NK-92 (cell line): ENCODE results near the gene SIRPA.

ENCODE experiments used
- DNase-seq: peaks from one replicate; lab custom pipeline; 2025; ENCODE audit not compliant: unreplicated experiment; lab: John Stamatoyannopoulos, UW

Gene SIRPA

DNA sequence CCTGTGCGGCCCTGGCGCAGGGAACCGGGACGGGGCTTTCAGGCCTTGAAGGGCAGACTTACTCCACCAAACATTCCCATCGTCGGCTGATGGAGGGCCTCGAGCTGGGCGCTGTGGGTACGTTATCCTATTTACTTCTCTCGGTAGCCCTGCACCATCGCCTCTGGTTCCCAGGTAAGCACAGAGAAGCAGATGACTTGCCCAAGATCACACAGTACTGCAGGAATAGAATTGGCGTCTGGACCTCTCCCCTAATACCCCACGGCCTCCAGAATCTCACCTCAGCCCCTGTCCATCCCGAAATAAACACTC lies 52.3 kb downstream of the SIRPA start:
- no peak for DNase-seq

DNA sequence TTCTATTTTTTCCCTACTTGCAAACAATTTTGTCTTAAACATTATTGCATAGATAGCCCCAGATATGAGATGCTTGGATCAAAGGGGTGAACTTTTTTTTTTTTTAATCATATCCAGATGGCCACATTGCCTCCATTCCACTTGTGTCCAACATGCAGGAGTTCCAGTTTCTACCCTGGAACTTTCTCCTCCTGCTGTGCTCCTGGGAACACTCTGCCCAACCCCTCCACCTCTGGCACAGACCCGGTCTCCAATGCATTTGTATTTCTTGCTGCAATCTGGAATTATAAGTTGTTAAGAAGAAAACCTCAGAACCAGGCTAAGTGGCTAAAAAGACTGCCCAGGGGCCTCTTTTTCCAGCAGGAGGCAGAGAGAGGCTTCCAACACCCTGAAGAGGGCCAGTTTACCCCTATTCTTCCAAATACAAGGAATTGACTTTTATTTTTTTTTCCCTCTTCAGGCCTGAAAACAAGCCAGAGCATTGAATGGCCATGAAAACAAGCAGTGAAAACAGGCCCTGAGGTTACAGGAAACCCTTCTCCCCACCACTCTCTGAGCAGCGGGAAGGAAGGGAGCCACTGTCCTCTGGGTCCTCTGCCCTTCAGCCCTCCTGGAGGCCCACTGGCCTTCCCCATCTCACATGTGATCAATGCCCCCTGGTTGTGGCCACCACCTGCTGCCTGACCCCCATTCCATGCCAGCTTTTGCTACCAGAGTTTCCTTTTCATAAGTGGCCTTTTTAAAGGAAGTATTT lies 54.3 kb downstream of the SIRPA start:
- no peak for DNase-seq

DNA sequence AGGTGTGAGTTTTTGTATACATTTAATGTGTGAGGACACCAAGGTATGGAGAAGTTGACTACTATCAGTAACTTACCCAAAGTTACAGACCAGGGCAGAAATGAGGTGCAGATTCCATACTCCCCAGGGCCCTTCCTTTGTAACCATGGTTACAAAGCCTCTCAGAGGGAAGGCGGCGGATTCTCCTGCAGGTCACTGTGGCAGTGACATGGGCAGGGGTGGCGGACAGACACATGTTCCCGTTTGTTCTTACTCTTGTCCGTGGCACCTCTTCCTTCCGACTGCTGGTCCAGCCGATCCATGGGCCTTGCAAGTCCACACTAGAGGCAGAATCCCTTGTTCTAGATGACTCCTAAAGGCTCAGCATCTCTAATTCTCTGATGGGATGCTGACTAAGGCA lies 55.6 kb downstream of the SIRPA start:
- no peak for DNase-seq

DNA sequence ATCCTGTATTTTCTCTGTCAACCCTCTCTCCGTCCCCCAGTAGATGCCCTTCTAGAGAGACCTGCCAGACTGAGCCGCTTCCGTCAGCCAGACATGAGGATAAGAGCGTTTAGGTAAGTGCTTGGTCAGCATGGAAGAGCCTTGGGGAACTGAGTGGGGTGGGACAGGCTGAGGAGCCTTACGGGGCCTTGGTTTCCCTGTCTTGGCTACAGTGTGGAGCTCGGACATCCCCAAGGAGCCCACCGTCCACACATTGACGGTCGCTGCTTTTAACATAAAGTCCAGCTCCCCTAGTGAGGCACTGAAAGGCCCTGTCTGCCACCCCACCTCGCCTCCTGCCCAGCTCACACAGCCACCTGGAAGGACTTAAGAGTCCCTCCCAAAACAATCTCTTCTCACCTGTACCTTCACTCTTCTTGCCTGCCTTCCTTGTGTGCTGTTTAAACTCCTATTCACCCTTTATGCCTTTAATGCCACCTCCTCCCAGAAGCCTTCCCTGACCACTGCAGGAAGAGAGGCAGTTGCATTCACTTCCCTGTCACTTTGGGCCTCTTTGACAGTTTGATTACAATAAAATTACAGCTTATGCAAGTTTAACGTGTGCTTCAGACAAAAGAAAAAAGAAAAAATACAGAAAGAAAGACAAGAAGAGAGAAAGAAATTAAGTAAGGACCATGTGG lies 56.4 kb downstream of the SIRPA start:
- DNase-seq = no peak

DNA sequence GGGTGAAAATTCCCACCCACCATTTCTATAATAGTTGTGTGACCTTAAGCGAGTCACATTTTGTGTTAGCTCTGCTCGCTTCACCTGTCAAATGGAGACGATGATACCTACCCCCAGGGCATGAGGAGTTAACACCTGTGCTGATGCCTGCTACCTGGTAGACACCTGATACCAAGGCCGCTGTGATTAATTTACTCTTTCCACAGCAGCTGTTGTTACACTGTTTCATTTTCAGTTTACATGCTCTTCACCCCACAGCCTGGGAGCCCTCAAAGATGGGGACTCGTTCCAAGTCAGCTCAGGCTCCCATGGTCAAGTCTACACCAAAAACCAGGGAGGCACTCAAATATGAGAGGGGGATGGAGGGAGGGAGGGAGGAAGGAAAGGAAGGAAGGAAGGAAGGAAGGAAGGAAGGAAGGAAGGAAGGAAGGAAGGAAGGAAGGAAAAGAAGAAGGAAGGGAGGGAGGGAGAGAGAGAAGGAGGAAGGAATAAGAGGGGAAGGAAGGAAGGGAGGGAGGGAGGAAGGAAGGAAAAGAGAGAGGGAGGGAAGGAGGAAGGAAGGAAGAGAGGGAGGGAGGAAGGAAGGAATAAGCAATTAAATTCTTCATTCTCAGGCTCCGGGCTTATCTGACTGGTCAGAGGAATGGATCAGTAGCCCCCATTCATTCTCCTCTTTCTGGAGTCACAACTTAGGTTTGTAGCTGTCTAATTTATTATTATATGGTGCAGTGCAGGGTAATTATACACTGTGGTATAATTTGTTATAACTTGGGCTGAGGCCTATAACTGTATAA lies 57.7 kb downstream of the SIRPA start:
- no peak for DNase-seq

DNA sequence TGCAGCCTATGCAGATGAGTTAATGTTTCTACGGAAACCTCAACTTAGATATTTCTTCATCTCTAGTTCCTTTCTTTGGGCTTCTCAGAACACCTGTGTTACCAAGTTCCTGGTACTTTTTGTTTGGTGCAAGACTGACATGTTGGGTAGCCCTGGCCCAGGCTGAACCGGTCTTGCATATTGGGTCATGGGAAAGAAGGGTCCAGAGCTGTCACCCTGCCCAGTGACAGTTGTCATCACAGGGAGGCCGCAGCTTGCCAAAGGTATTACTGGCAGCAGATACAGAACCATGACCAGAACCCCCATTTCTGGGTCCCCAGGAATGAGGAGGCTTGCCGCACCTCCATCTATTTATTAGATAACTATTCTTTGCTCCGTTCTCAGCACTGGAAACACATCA lies 58.4 kb downstream of the SIRPA start:
- DNase-seq = no peak

DNA sequence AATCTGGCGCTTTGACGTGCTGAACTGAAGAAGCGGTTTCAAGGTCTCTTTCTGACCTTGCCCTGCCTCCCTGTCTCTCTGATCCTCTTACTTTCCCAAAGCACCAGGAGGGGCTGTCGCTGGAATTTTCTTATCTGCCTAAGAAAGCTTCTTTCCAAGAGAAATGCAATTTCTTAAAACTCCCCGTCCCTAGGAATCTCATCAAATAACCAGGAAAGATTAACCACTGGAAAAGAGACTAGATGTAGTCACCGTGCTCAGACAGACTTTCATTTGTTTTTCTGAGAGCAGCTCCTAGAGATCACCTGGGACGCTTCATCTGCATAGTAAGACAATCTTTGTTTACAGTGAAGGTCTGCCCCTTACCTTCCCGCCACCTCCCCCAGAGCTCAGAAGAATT lies 60.0 kb downstream of the SIRPA start:
- DNase-seq = no peak

DNA sequence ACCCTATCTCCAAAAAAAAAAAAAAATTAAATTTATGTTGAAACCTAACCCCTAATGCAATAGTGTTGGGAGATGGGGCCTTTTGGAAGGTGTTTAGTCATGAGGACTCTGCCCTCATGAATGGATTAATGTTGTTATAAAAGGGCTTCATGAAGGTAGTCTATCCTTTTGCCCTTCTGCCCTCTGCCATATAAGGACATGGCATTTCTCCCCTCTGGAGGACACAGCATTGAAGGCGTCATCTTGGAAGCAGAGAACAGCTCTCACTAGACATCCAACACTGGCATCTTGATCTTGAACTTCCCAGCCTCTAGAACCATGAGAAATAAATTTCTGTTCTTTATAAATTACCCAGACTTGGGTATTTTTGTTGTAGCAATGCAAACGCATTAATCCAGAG lies 63.2 kb downstream of the SIRPA start:
- DNase-seq = no peak

DNA sequence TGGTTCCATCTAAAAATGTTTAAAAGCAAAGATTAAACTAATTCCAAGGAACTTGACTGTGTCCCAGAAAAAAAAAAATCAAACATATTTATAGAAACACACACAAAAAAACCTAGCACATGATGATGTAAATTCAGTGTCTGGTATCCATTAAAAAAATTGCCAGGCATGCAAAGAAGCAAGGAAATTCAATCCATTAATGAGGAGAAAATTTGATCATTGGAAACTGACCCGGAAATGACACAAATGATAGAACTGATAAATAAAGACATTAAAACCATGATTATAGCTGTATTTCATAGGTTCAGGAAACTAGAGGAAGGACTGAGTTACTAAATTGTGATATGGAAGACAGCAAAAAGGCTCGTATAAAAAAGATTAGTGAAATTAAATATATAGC lies 63.9 kb downstream of the SIRPA start:
- DNase-seq = no peak

DNA sequence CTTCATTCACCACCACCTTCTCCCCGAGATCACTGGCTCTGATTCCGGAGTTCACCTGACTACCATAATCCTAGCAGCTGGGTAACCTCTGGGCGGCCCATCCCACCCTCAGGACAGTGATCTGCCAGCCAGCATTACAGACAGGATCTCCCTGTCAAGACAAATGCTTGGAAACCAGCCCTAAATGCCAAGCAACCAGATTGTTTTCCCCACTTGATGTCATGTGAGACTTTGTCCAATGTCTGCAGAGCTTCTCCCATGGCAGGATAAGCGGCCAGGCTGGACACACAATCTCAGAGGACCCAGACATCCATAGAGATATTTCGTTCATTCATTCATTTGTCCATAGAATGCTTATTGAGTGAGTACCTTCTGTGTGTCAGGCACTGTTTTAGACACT lies 66.2 kb downstream of the SIRPA start:
- no peak for DNase-seq

DNA sequence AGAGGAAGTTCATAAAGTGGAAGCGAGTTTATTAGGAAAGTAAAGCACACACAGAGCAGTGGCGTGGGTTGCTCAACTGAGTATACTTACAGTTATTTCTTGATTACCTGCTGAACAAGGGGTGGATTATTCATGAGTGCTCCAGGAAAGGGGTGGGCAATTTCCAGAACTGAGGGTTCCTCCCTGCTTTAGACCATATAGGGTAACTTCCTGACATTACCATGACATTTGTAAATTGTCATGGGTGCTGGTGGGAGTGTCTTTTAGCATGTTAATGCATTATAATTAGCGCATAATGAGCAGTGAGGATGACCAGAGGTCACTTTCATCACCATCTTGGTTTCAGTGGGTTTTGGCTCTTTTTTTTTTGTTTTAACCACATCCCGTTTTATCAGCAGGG lies 68.9 kb downstream of the SIRPA start:
- no peak for DNase-seq

DNA sequence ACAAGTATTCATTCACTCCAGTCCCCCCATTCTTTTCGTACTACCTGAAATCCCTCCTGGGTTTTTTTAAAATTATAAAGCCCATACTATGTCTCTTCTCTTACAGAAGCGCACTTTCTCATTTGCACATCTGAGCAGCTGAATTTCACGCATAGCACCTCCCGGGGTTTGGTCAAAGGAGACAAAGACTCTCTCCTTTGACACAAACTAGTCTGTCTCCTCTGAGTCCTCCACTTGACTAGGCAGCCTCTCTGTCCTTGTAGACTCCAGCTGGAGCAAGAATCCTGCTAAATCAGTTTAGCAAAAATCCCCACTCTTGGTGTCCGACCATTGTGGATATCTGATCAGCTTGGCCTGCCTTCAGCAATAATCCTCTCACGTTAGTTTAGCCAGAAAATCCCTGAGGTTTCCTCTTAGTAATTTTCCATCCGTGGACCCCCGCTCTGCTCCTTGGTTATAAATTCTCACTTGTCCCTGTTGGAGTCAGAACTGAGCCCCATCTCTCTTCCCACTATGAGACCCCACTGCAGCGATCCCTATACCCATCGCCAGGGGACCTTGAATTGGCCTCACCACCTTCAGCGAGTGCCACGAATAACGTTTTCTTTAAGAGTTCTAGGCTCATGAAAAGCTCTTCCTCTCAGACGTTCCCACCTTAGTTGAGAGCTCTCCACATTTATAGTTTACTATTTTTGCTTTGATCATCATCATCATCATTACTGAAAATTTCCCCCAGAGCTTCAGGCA lies 69.6 kb downstream of the SIRPA start:
- no peak for DNase-seq

DNA sequence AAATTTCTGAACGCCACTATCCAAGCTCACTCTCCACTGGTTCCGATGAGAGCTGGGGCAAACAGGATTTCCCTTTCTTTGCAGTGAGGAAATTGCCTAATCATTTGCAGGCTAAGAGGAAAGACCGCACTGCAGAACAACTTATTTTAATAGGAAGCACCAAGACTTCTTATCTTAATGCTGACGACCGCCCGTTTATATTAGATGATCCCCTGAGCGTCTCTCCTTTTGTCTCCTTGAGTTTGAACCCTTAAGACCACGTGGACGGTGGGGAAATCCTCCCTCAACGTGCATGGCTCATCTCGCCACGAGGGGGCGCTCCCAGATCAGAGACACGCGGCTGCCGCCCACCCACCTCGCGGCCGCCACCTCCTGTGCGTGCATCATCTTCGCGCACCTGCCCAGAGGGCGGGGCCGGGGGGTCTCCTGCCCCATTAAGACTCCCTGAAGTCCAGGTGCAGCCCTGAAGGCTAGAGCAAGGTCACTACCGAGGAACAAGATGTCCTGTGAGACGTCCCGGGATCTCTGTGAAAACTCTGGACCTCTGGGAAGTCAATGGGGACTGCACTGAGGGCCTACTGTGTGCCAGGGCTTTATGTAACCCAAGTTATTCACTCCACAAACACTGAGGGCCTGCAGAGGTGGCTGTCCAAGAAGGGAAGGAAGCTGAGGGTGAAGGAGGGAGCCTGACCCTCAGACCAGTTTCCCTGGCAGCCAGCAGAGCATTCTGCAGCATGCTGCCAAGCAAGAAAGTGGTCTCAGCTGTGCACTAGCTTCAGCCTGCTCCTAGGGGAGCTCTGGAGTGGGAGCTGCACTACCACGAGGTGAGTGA lies 70.5 kb downstream of the SIRPA start:
- no peak for DNase-seq

DNA sequence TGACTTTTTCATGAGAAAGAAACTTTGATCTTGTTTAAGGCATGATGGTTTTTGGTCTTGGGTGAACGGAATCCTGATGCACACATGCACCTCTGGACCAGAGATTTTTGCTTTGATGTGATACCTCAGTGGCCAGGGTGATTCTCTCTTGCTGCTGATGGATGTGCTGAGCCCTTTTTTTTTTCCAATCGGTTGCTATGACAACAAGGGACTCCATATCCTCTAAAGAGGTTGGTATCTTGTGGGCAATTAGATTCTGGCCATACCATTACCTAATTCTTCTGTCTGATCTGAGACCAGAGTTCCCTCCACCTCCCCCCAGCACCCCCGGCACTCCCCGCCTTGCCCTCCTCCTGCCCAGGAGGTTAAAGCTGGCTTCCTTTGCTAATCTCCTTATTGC lies 73.8 kb downstream of the SIRPA start:
- DNase-seq = no peak

DNA sequence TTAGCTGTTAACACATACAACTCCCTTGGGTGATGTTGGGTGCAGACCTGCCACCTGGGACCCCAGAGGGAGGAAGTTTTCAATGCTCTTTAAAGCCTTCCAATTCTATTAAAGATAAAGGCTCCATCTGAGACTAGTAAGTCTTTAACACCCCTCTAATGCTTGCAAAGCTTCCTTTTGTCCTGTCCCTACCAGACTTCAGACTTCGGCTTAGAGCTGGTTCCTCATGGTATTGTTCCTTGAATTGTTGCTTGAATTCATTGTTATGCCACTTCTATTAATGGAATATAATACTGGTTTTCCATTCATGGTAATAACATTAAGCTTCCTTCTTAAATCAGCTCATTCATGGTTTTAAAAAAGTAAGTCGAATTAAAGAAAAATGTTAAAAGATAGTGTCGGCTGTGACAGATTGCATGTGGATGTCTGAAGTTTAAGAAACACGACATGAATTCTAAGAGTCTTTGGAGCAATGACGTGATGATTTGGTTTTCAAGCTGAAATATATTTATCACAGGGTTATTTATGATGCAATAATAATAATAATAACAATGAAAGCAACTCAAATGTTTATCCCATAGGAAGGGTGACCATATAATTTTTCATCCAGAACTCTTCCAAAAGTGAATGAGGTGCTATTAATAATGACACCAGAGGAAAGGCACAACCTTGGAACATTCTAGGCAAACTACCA lies 76.8 kb downstream of the SIRPA start:
- no peak for DNase-seq

DNA sequence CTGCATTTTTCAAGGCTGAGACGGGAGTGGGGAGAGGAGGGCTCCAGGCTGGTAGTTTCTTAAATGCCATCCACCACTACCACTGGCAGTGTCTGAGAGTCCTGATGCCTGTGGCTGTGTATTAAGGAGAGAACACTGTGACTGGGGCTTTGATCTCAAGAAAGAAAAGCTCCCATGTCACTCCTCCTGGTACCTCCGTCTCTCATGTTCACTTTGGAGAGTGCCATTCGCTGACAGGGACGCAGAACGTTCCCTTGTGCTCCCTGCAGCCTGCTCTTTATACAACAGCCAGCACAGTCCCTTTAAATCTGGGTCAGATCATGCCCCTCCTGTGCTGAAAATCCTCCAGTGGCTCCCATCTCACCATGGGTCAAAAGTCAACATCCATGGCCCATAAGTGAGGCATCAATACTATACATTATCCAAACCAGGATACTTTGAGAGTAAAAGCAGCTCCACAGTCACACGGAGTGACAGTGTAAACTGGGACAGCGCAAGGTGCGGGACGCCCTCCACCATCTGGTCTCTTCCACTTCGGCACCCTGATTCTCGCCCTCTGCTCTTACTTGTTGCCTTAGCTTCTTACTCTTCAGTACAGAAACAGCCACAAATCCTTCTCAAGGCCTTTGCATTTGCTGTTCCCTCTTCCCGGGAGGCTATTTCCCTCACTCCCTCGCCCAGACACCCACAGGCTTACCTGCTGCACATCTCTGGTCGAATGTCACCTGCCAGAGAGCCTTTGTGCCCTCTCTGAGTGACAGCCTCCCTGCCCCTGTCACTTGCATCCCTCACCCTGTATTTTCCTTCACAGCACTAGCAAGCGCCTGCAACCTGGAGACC lies 78.6 kb downstream of the SIRPA start:
- no peak for DNase-seq

DNA sequence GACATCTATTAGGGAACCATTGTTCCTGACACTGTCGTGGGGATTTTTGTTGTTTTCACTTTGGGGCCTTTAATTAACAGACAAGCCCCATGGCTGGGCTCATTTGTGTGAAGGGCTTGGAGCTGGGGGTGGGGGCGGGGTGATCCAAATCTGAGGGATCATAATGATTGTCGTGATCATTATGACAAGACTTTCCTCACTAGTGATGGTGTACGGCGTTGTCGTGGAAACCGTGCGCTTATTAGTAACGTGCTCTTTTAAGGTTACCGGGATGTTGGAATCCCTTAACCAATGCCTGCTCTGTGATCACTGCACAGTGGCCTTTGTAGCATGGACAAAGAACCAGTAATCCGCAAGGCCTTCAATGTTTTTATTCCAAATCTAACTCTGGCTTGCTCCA lies 80.1 kb downstream of the SIRPA start:
- DNase-seq = no peak

DNA sequence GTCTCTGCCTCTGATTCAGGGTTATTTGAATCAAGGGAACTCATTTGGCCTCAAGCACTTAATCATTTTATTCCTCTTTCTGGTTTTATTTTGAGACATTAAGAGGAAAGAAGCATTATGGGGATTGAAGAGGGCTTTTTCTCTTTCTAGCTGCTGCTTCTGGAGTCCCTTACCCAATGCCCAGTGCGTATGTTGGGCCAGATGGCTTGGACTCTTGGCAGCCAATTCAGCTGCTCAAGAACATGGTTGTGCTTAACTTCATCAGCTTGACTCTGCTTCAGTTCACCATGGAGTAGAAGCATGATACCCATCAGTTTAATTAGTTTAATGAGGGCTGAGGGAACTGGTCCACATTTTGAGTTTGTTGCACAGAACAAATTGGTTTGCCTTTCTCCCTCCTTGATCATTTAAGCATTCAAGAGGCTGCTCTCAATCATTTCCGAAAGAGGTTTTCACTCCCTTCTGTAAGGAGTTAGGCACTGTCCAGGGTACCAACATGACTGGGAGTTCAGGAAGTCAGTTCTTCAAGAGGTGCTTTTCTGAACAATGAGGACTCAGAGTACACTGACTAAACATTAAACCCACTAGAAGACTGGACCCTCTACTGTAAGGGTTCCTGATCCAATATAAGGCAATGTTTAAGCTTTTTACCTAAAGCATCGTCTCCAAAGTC lies 84.0 kb downstream of the SIRPA start:
- DNase-seq = no peak

DNA sequence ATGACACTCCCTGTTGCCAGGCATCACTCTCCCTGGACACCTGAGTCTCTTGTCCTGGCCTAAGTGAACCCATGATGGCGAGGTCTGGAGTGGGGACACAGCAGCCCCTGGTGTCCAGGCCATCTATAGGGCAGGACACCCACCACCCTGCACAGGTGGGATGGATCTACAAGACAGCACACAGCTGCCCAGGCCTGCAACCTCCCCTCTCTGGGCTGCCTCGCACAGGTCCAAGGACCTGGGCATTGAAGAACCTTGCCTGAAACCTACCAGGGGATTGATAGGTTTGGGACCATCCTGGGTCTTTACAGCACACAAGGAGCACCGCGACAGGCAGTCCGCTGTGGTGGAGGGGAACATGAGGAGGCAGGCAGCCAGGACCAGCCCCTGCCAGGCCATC lies 87.5 kb downstream of the SIRPA start:
- no peak for DNase-seq
